ENCODE results near the gene ATP2C1.

Gene ATP2C1

DNA sequence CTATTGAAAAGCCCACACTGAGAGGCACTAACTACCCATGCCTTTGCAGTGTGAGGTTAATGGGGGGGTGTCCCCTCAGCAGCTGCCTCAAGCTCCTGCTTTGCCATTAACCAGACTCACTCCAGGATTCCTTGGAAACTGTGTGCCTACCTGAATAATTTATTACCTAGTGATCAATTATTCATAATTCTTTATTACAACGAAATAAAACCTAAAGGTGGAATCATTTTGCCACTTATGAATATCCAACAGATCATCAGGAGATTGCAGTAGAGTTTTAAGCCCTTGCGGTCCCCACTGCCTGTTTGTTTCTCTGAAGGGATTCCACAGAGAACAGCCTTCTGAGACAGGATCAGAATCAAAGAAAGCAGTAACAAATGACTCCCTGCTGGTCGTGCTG lies 156.1 kb downstream of the ATP2C1 start:
- peak in 1 of 3 experiments; percentile 42 for DNase-seq

DNA sequence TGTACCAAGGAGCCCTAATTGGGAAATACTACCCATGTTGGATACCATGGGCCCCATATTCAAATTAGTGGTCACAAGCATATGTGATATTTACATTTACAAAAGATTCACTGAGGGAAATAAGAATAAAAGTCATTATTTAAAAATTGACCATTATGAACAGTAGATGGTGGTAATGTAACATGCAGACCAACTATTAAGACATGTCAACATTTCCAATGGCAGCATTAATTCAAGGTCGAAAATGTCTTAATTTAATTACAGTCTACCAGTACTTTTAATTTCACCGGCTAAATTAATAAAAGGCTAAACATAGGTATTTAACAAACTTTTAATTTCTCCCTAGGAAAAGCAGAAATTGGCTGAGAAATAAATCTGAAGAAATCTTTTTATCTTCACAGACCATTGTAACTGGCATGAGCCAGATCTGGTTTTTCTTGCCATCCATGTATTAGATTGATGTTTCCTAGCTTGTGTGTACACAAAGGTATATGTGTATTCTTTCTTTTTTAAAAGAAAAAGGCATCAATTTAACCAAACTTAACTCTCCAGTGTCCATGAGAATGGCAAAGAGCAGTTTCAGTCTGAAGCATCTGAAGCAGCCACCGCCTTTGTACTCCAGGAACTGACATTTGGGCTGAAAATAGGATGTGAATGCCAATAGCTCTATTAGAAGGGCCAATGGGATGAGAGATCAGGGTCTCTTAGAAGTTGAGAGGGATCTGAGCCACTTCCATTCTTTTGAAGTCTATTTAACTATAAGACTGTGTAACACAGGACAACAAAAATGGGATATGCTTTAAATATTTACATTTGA lies 159.4 kb downstream of the ATP2C1 start:
- DNase-seq = peak in 1 of 3 experiments; percentile 32
